Measurements from ENCODE around the gene DDX60. TPM values are rescaled to one million over a fixed set of nuclear protein-coding genes. Genes with fewer than 3 reads are reported as not detected.
"Not testable (repeated sequence)": the region's sequence is repeated elsewhere in the genome, so short reads cannot be mapped to it uniquely, and the experiment has no call there.

The DDX60 gene
- total RNA-seq, 1 experiment from 2014 or later, result 5.2 TPM

GRCh38 chr4:168293386-168293975 is 25.1 kb downstream of the DDX60 start:
- no peak for DNase-seq (ENCODE audit: low read depth)

DNA sequence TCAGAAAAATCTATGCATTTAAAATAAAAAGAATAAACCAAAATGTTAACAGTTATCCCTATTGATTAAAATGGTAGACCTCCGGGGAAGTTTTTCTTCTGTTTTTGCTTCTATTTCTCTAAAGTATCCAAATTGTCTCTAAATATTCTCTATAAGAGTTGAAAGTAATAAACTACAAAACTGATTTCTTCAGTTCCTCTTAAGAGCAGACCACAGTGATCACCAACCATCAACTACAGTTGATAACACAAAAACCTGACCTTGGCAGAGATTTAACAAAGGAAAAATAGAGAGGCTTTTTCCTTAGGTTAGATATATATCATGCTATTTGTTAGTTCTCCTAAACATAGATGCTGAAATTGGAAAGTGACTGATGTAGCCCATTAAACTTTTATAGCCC is 27.3 kb downstream of the DDX60 start:
- no peak for DNase-seq (ENCODE audit: low read depth)

DNA sequence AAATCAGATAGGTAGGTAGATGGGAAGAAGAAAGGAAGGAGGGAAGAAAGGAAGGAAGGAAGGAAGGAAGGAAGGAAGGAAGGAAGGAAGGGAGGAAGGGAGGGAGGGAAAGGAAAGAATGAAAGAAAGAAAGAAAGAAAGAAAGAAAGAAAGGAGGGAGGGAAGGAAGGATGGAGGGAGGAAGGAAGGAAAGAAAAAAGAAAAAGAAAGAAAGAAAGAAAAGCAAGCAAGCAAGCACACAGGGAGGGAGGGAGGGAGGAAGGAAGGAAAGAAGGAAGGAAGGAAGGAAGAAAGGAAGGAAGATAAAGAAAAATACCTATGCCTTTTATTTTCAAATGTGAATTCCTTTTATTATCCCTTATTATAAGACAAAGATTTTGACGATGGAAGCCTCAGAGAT is 32.7 kb downstream of the DDX60 start:
- not testable (repeated sequence) for DNase-seq (ENCODE audit: low read depth)

DNA sequence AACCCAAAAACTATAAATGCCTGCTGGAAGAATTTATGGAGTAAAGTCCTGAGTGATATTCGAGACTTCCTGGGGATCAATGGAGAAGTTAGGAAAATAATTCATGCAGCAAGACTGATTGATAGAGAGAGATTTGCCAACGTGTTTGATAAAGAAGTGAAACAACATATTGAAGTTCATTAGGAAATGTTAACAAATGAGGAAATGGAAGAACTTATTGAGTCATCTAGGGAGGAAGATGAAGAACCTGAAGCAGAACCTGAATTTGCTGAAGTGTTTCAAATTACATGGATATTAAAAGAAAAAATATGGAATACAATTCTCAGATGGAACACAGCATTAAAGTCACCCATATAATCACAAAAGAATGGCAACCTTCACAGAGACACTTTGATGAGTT is 39.0 kb downstream of the DDX60 start:
- no peak for DNase-seq (ENCODE audit: low read depth)

GRCh38 chr4:168275836-168276235 is 42.7 kb downstream of the DDX60 start:
- DNase-seq (ENCODE audit: low read depth), result no peak

GRCh38 chr4:168274871-168275270 is 43.7 kb downstream of the DDX60 start:
- DNase-seq (ENCODE audit: low read depth), result no peak

DNA sequence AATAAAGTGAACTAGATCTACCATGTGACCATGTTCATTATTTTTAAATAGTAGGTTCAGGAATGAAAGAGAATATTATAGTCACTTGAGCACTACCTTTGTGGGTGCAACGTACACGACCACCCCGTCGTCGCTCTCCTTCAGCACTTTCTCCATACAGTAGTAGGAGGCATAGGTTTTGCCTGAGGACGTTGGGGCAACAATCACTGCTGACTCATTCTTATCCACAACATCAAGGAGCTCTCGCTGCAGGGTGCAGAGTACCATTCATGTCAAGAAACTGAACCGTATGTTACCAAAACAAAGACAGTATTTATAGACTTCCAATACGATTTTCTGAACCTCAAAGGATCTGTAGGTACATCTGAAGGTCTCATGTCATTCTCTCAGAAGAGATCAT is 44.7 kb downstream of the DDX60 start:
- peak; percentile 6 for DNase-seq (ENCODE audit: low read depth)

DNA sequence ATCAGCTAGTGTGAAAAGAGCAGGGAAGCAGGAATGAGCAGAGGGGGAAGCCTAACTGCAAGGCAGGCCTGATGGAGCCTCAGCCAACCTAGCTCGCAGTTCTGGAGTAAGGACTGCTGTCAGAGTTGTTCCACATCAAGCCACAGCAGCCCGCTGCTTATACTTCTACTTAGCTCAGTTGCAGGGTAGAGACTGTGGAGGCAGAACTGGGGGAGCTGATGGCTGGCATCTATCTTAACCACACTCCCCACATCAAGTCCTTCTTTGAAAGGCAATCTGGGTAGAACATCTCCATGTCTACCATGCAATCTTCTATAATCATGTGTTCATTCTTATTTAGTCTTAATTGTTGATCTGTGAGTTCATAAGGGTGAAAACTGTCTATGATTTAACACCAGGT is 46.1 kb downstream of the DDX60 start:
- DNase-seq (ENCODE audit: low read depth), result no peak

GRCh38 chr4:168269896-168270295 is 48.7 kb downstream of the DDX60 start:
- no peak for DNase-seq (ENCODE audit: low read depth)

GRCh38 chr4:168265327-168265726 is 53.2 kb downstream of the DDX60 start:
- DNase-seq (ENCODE audit: low read depth), result no peak

GRCh38 chr4:168264903-168265302 is 53.6 kb downstream of the DDX60 start:
- DNase-seq (ENCODE audit: low read depth), result no peak

DNA sequence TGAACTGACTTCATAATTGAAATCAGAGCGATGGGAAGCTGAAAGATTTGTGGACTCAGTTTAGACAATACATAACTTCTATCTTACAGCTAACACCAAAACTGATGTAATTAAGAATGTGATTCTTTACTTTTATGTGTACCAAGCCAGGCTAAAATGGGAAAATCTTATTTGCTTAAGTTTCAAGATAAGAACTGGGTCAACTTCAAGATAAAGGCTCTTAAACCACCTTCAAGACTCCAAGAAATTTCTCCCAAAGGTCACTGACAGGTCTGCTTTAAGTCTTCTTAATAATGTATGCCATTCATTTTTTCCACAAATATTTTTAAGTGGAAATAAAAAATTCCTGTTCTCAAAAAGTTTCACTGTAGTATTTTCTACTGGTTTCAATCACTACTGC is 55.5 kb downstream of the DDX60 start:
- no peak for DNase-seq (ENCODE audit: low read depth)

- no peak for DNase-seq (ENCODE audit: low read depth)
Measured at GRCh38 chr4:168259096-168259495, 59.5 kb downstream of the DDX60 start.

DNA sequence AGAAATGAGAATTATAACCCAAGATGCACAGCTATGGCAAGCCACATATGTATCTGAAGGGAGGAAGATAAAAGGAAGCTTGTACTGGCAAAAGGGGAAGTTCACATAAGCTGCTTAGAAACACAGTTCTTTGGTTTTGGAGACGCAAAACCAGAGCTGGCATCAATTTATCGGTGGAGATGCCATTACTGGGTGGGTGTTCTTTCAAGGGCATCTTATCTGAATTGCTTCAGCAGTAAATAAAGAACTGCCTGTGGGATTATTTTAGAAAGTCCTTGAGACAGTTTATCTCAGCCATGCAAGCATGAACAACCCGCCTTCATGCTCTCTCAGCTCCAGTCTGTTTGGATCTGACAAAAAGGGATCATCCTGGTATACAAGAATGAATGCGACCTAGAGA is 60.8 kb downstream of the DDX60 start:
- no peak for DNase-seq (ENCODE audit: low read depth)

DNA sequence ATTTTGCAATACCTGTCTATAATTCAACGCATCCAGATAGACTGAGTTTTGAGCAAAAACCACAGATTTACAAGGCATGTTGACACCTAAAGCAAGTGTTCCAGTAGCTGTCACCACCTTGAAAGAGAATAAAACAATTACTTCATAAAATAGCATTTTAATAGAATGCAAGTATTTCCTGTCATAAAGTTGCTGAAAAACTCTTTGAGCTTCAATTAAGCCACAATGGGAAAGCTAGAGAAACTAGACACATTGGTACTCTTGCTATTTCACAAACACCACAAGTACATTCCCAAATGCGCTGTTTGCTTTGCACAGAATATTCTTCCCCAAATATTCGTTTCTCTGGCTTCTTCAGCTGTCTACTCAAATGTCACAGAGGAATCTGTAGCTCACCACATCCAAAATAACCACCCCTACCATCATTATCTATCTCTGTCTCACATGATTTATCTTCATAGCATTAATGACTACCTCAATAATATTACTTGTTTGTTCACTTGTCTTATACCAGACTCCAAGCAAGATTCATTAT is 70.3 kb downstream of the DDX60 start:
- DNase-seq (ENCODE audit: low read depth), result no peak

DNA sequence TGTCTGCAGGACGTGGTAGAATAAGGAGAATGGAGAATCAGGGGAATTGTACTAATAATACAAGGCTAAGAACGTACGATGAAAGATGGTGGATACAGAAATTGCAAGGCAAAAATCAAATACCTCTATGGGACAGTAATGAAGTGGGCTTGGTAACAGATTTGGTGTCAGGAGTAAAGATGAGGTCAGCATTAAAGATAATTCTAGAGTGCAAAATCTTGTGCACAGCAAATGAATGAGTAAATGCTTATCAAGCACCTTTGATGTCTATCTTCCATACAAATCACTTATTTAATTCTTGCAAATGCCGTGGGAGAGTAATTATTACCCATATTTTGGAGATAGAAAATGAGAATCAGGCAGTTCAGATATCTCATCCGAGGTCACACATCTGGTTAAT is 70.9 kb downstream of the DDX60 start:
- DNase-seq (ENCODE audit: low read depth), result no peak

- DNase-seq (ENCODE audit: low read depth), result no peak
Measured at GRCh38 chr4:168241953-168242352, 76.6 kb downstream of the DDX60 start.

DNA sequence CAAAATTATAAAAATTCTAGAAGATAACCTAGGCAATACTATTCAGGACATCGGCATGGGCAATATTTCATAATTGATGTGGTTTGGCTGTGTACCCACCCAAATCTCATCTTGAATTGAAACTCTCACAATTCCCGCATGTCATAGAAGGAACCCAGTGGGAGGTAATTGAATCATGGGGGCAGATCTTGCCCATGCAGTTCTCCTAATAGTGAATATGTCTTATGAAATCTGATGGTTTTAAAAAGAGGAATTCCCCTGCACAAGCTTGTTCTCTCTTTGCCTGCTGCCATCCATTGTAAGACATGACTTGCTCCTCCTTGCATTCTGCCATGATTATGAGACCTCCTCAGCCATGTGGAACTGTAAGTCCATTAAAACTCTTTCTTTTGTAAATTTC is 77.7 kb downstream of the DDX60 start:
- no peak for DNase-seq (ENCODE audit: low read depth)

DNA sequence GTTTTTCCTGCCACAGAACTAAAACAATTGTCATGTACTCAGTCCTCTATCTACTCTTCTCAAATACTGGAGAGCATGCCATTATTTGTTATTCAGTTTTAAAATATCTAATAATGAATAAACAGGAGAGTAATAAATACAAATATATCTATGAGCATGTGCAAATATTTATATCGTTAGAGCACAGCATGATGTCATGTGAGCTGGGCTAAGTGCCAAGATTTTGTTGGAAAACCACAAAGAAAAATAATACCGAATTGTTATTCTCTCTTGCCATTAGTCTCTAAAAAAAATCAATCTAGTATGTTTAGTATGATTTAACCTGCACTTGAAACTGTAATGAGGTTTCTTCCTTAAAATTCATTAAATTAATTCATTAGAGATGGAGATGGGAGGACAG is 97.3 kb downstream of the DDX60 start:
- DNase-seq (ENCODE audit: low read depth), result peak; percentile 54

GRCh38 chr4:168220893-168221292 is 97.7 kb downstream of the DDX60 start:
- peak; percentile 4 for DNase-seq (ENCODE audit: low read depth)

GRCh38 chr4:168218645-168219044 is 99.9 kb downstream of the DDX60 start:
- DNase-seq (ENCODE audit: low read depth), result peak; percentile 77

DNA sequence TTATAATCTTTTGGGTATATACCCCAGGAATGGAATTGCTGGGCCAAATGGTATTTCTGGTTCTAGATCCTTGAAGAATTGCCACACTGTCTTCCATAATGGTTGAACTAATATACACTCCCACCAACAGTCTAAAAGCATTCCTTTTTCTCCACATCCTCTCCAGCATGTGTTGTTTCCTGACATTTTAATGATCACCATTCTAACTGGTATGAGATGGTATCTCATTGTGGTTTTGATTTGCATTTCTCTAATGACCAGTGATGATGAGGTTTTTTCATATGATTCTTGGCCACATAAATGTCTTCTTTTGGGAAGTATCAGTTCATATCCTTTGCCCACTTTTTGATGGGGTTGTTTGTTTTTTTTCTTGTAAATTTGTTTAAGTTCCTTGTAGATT is 105.0 kb downstream of the DDX60 start:
- not testable (repeated sequence) for DNase-seq (ENCODE audit: low read depth)

- DNase-seq (ENCODE audit: low read depth), result no peak
Measured at GRCh38 chr4:168212656-168213055, 105.9 kb downstream of the DDX60 start.

Measured in HT1080 (cell line).